Left lung (tissue), 10 donors: Measurements from ENCODE around the gene CMTM2. TPM values are rescaled to one million over a fixed set of nuclear protein-coding genes. Genes with fewer than 3 reads are reported as not detected.

Experiments
- ATAC-seq: fragments of 200-7000 bp; cut with Tn5 transposase; one replicate; pipeline ENCODE4 v1.9.1; 2020; ENCODE audit warnings: moderate library complexity
- DNase-seq, 4 donors: peaks; one replicate each; pipeline ENCODE4 v3.0.0-alpha.2; 2013 to 2020
- H3K27ac ChIP-seq, 2 donors: fragments of 200-600 bp; sonication (generic) in 1 of 2; one replicate each; pipeline versions ENCODE4 v1.5.0 to v1.8.0; 2020 to 2021
- H3K27me3 ChIP-seq, 2 donors: fragments of 200-600 bp; sonication (generic) in 1 of 2; one replicate each; pipeline versions ENCODE4 v1.5.0 to v1.8.0; 2020 to 2021
- H3K36me3 ChIP-seq, 2 donors: fragments of 200-600 bp; sonication (generic) in 1 of 2; one replicate each; pipeline versions ENCODE4 v1.5.0 to v1.8.0; 2020 to 2021
- H3K4me1 ChIP-seq, 2 donors: fragments of 200-600 bp; one replicate each; pipeline ENCODE4 v1.8.0; 2021
- H3K4me3 ChIP-seq, 2 donors: fragments of 200-600 bp; sonication (generic) in 1 of 2; one replicate each; pipeline versions ENCODE4 v1.5.0 to v1.8.0; 2020 to 2021; ENCODE audit warnings: mild to moderate bottlenecking in 1 of 2
- H3K9me3 ChIP-seq, 2 donors: fragments of 200-600 bp; sonication (generic) in 1 of 2; one replicate each; pipeline versions ENCODE4 v1.5.0 to v1.8.0; 2020 to 2021
- intact Hi-C, 2 donors: fragments of 100-400 bp; cut with DNase I; formaldehyde crosslinking; loops; one replicate each; pipeline versions ENCODE4 v1.11.2 to v1.14.2; 2022
- polyA plus RNA-seq, 6 donors: library from polyadenylated mRNA; unstranded; fragments of 120-200 nt; gene quantifications; one replicate each; pipeline ENCODE4 v1.2.1, GENCODE V29; 2013; ENCODE audit not compliant: insufficient read length in 6 of 6
- total RNA-seq, 2 donors: library from RNA; stranded (reverse); fragmentation: NEBNext Ultra II Directional; extraction: Animal tissue kit (Norgen Biotek cat#: 25700); gene quantifications; one replicate each; pipeline ENCODE4 v1.2.1, GENCODE V29; 2021
- TF ChIP-seq, protein P1 (sequence below), 2 donors: fragments of 200-600 bp; sonication (generic) in 1 of 2; IDR thresholded peaks; one replicate each; pipeline versions ENCODE4 v1.5.0 to v1.8.0; 2021; ENCODE audit warnings: antibody characterized with exemption in 2 of 2
- donor health status: DM: no; HTN: yes; CAD: no.
- donor health status: DM: no; HTN: no; CAD: no.

Gene CMTM2
- total and polyA plus RNA-seq, 8 donors = 0.52 to 5.4 (median 0.96) TPM

DNA sequence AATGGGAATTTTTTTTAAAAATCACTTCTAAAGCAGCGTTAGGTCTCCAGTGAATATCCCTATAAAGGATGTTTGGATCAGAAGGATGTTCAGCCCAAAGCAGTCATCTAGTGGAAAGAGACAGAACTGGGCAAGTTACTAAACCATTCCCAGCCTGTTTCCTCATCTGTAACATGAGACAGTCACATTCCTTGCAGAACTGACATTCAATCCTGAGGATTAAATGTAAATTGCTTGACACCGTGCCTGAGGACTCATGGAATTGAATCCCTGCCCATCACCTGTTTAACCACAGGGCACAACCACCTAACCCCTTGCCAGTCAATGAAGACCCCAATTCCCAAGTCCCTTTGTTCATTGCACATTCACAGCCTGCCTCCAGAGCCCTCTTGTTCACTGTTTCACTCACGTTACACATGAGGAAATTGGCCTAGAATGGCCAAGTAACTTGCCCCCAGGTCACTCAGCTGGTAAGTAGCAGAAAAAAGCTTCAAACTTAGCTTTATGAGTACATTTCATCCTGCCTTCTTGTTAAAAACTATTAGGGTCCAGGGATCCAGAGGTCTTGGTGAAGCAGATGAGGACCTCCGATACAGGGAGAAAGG lies 1.4 kb downstream of the CMTM2 start:
- DNase-seq = no peak
- no peaks in the 10 kb centered on the region for H3K9me3 ChIP-seq
- no peaks in the 10 kb centered on the region for H3K36me3 ChIP-seq
- no peak overlapping the region for H3K27ac ChIP-seq
- intact Hi-C loops = no loop called here
- TF ChIP-seq, protein P1, sequence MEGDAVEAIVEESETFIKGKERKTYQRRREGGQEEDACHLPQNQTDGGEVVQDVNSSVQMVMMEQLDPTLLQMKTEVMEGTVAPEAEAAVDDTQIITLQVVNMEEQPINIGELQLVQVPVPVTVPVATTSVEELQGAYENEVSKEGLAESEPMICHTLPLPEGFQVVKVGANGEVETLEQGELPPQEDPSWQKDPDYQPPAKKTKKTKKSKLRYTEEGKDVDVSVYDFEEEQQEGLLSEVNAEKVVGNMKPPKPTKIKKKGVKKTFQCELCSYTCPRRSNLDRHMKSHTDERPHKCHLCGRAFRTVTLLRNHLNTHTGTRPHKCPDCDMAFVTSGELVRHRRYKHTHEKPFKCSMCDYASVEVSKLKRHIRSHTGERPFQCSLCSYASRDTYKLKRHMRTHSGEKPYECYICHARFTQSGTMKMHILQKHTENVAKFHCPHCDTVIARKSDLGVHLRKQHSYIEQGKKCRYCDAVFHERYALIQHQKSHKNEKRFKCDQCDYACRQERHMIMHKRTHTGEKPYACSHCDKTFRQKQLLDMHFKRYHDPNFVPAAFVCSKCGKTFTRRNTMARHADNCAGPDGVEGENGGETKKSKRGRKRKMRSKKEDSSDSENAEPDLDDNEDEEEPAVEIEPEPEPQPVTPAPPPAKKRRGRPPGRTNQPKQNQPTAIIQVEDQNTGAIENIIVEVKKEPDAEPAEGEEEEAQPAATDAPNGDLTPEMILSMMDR (IDR thresholded peaks at IDR 0.05) = no peak
- H3K4me3 ChIP-seq = no peak overlapping the region
- peaks cover 5 to 23% of the 10 kb centered on the region in 2 donors for H3K4me1 ChIP-seq
- H3K27me3 ChIP-seq = peaks cover 18 to 28% of the 10 kb centered on the region in 2 donors
- ATAC-seq = peak; percentile 49

DNA sequence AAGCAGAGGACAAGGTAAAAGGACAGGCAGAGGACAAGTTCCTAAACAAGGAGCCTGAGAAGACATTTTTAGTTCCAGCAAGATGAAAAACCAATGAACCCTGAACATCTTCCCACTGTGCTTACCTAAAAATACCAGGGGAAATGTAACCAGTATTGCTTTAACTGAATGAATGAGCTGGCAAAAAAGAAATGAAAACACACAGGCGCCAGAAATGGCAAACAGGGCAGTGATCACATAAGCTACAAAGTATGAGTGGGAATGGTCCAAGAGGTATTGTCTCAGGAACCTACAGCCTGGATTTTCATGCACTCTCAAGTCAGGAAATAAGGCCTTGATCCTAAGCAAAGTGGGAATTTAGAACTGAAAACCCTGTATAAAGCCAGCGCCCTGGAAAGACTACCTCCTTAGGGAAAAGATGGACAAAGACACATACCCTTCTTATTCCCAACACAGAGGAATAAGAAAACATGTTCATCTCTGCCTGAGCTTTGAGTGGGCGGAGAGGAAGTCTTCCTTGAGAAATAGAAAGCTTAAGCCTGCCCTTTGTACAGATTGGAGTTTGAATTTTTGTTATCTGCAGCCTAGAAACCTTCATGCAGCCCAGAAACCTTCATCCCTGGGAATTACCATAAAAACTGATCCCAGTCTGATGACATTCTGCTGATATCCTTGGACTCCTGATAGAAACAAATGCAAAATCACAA lies 2.1 kb downstream of the CMTM2 start:
- Histone ChIP-seq H3K4me3 (no peak overlapping the region), H3K27ac (no peak overlapping the region), H3K4me1 (peaks cover 5 to 30% of the 10 kb centered on the region in 2 donors), H3K36me3 (no peaks in the 10 kb centered on the region), H3K9me3 (no peaks in the 10 kb centered on the region), H3K27me3 (peaks cover 18 to 28% of the 10 kb centered on the region in 2 donors)
- ATAC-seq = no peak
- DNase-seq = no peak
- TF ChIP-seq, protein P1 (IDR thresholded peaks at IDR 0.05) = no peak
- intact Hi-C loops = no loop called here

DNA sequence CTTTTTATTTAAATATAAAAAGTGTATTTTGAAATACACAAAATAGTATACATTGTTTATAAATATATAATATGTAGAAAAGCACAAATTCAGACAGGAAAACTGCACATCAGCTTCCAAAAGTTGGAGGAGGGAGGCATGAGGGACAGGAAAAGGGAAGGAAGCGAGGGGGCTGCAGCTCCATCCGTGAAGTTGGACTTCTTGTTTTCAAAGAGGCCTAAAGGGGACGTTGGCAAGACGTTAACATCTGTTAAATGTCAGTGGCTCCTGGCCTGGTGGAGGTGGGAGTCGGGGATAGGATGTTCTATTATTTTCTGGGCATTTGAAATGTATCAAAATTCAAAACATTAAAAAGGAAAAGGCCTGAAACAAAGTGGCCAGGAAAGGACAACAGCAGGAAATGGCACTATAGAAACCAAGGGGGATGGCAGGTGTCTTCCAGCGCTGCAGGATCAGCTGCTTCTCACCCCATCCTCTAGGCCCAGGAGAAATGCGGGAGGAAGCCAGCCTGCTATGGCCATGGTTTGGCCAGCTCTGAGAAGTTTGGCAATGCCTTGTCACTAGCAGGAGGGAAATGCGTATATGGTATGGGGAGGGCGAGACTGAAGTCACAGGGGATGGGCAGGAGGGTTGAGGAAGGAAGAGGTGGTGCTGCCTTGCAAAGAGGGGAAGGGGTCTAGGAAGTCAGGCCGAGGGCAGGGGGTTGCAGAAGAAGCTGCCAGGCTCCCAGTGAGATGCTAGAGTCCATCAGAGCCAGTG lies 6.4 kb downstream of the CMTM2 start:
- Histone ChIP-seq H3K9me3 (no peaks in the 10 kb centered on the region), H3K36me3 (no peaks in the 10 kb centered on the region), H3K27me3 (no peaks in the 10 kb centered on the region), H3K4me3 (no peak overlapping the region), H3K27ac (peak overlapping the region in 1 of 2 donors; percentile 70), H3K4me1 (peaks cover 0 to 47% of the 10 kb centered on the region in 2 donors)
- peak in 1 of 4 donors; percentile 46 for DNase-seq
- TF ChIP-seq, protein P1 (IDR thresholded peaks at IDR 0.05) = no peak
- intact Hi-C loops = no loop called here
- peak; percentile 41 for ATAC-seq

DNA sequence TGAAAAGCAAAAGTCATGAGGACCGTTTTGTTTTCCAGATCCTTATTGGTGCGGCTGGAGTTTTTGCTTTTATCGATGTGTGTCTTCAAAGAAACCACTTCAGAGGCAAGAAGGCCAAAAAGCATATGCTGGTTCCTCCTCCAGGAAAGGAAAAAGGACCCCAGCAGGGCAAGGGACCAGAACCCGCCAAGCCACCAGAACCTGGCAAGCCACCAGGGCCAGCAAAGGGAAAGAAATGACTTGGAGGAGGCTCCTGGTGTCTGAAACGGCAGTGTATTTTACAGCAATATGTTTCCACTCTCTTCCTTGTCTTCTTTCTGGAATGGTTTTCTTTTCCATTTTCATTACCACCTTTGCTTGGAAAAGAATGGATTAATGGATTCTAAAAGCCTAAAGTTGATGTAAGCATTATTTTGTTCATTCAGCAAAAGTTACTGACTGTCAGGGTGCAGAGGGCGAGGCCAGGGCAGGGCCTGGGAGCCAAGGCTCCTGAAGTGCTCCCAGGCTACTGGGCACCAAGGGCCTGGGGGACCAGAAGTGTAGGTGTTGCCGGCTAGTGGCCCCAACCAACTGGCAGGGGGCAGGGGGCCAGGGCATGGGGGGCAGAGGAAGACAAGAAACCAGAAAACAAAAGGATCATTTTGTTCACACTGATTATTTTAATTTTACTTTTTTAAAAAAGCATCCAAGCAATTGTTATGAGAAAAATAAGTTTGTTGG lies 8.8 kb downstream of the CMTM2 start:
- ATAC-seq (no peak), DNase-seq (no peak)
- H3K4me3 ChIP-seq = peak overlapping the region in 1 of 2 donors; percentile 12
- H3K27me3 ChIP-seq = no peaks in the 10 kb centered on the region
- H3K27ac ChIP-seq = peak overlapping the region in 1 of 2 donors; percentile 70
- H3K36me3 ChIP-seq = no peaks in the 10 kb centered on the region
- H3K4me1 ChIP-seq = peaks cover 0 to 47% of the 10 kb centered on the region in 2 donors
- no peaks in the 10 kb centered on the region for H3K9me3 ChIP-seq
- intact Hi-C loops = no loop called here
- TF ChIP-seq, protein P1 (IDR thresholded peaks at IDR 0.05) = no peak
